A673 (cell line): ENCODE measurements around the gene GET4.

ENCODE experiments used
- CTCF ChIP-seq: fragments of 300-800, 200-600 bp; sonication (generic); conservative IDR thresholded peaks from 2 replicates; pipeline ENCODE4 v1.5.1; 2017; ENCODE audit warnings: low read depth, mild to moderate bottlenecking, antibody characterized with exemption, low read length, moderate library complexity, mixed read lengths
- EZH2 ChIP-seq: fragments of 200-600 bp; sonication (generic); IDR thresholded peaks from 2 replicates; pipeline ENCODE4 v1.6.1; 2017; ENCODE audit warnings: borderline replicate concordance, low read depth, mild to moderate bottlenecking, mixed read lengths, antibody characterized with exemption, low read length; ENCODE audit not compliant: poor library complexity, severe bottlenecking

GRCh38 chr7:854118-854775 is 22.1 kb upstream of the GET4 start:
- TF ChIP-seq CTCF (no peak), EZH2 (no peak)
